ENCODE results near the gene ARRDC2. TPM values are rescaled to one million over a fixed set of nuclear protein-coding genes. Genes with fewer than 3 reads are reported as not detected.

ARRDC2 gene
- total RNA-seq, 1 donor from 2014 or later: 3.3 TPM

DNA sequence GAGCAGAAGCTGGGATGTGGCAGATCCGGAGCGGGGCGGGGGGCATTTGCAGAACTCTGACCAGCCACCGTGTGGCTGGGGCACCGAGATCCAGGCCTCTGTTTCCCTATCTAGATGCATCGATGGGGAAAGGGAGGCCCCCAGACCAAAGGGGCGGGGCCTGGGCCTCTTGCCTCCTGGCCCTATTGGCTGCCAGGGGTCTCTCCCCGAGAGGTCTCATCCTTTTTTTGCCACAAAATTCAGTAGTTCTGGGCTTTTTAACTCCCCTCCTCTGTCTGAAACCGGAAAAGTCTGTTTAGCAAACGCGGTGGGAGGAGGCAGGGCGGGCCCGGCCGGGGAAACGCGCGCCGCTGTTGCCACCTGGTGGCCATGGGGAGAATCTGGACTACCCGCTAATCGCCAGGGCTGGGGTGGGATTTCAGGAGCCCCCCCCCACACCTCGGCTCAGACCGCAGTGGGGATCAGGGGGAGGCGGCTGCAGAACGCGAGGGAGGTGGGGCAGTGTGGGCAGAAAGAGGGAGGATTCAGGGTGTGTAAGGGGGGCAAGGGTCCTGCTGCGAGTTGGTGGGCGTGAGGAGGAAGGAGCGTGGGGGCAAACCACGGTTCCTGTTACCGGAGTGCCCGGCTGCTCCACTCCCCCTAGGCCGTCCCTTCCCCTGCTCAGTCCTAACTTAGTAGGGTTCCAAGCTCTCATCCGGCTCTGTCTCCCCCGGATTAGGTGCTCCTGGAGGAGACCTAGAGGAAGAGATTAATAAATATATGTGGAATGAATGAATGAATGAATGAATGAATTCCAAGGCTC is 50.4 kb downstream of the ARRDC2 start:
- H3K9me3 Mint-ChIP-seq (ENCODE audit: low read depth): no peaks in the 10 kb centered on the region
- H3K27ac Mint-ChIP-seq: peak overlapping the region; percentile 56
- H3K4me3 Mint-ChIP-seq (ENCODE audit: low read depth): peak overlapping the region; percentile 53

DNA sequence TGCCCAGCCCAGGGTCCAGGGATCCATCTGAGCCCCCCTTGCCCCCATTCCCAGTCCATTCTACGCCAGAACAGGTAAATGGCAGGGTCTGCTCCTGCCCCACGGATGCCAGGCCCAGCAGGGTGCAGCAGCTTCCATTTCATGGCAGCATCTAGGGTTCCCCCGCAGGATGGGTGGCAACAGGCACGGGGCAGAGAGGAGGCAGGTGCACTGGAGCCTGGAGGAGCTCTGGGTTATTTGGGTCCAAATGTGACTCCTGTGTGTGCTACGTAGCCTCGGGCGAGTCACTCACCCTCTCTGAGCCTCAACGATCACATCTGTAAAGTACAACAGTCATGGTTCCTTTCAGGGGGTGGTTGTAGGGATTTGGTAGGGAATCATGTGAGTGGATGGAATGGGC is 51.3 kb downstream of the ARRDC2 start:
- Mint-ChIP-seq H3K9me3 (ENCODE audit: low read depth) (no peaks in the 10 kb centered on the region), H3K4me3 (ENCODE audit: low read depth) (no peak overlapping the region)

More for the DNA sequence above, 50.4 kb downstream of the ARRDC2 start:
- H3K27me3 Mint-ChIP-seq: peaks cover 19% of the 10 kb centered on the region
- peak; percentile 79 for DNase-seq (ENCODE audit: low spot score, unreplicated experiment)
- no peaks in the 10 kb centered on the region for H3K36me3 Mint-ChIP-seq (ENCODE audit: insufficient read depth)
- no peaks in the 10 kb centered on the region for H3K4me1 Mint-ChIP-seq (ENCODE audit: low read depth)
- TF ChIP-seq, protein P1, sequence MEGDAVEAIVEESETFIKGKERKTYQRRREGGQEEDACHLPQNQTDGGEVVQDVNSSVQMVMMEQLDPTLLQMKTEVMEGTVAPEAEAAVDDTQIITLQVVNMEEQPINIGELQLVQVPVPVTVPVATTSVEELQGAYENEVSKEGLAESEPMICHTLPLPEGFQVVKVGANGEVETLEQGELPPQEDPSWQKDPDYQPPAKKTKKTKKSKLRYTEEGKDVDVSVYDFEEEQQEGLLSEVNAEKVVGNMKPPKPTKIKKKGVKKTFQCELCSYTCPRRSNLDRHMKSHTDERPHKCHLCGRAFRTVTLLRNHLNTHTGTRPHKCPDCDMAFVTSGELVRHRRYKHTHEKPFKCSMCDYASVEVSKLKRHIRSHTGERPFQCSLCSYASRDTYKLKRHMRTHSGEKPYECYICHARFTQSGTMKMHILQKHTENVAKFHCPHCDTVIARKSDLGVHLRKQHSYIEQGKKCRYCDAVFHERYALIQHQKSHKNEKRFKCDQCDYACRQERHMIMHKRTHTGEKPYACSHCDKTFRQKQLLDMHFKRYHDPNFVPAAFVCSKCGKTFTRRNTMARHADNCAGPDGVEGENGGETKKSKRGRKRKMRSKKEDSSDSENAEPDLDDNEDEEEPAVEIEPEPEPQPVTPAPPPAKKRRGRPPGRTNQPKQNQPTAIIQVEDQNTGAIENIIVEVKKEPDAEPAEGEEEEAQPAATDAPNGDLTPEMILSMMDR (IDR thresholded peaks at IDR 0.05; ENCODE audit: unreplicated experiment): peak; percentile 96

DNA sequence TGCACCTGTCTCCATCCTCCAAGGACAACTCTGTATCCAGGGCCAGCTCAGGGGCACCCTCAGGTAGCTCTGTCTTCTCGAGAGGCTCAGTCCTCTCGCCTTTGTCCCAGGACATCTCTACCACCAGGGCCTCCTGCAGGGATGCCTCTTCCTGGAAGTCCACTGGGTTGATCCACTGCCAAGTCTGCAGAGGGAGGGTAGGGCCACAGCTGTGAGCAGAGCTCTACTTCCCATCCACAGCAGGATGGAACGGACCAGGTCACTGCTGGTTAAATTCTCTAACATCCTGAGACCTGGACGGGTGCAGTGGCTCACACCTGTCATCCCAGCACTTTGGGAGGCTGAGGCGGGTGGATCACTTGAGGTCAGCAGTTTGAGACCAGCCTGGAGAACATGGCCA is 51.9 kb downstream of the ARRDC2 start:
- TF ChIP-seq, protein P1 (IDR thresholded peaks at IDR 0.05; ENCODE audit: unreplicated experiment): no peak
- DNase-seq (ENCODE audit: low spot score, unreplicated experiment): no peak
- no peaks in the 10 kb centered on the region for H3K36me3 Mint-ChIP-seq (ENCODE audit: insufficient read depth)
- H3K27ac Mint-ChIP-seq: no peak overlapping the region
- H3K9me3 Mint-ChIP-seq (ENCODE audit: low read depth): no peaks in the 10 kb centered on the region
- H3K4me1 Mint-ChIP-seq (ENCODE audit: low read depth): no peaks in the 10 kb centered on the region
- peaks cover 16% of the 10 kb centered on the region for H3K27me3 Mint-ChIP-seq
- H3K4me3 Mint-ChIP-seq (ENCODE audit: low read depth): no peak overlapping the region

More for the DNA sequence above, 51.3 kb downstream of the ARRDC2 start:
- DNase-seq (ENCODE audit: low spot score, unreplicated experiment): no peak
- TF ChIP-seq, protein P1 (IDR thresholded peaks at IDR 0.05; ENCODE audit: unreplicated experiment): no peak
- Mint-ChIP-seq H3K4me1 (ENCODE audit: low read depth) (no peaks in the 10 kb centered on the region), H3K27me3 (peaks cover 16% of the 10 kb centered on the region), H3K27ac (no peak overlapping the region), H3K36me3 (ENCODE audit: insufficient read depth) (no peaks in the 10 kb centered on the region)

DNA sequence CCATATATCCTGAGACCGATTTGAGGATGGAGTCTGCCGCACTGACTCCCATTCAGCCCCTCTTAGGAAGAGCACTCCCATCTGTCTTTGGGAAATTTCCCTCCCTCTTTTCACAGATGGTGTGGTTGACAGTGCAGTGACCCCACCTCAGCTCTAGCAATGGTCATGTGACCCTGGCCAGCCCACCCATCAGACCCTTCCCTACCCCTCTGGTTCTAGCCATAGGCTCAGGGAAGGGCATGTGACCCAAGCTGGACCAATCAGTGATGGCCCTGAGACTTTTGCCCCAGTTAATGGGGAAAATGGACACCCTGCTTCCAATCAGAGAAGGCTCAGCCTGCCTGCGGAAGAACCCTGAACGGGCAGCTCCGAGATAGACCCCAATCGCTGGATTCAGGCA is 52.5 kb downstream of the ARRDC2 start:
- peaks cover 16% of the 10 kb centered on the region for H3K27me3 Mint-ChIP-seq
- no peak overlapping the region for H3K27ac Mint-ChIP-seq
- TF ChIP-seq, protein P1 (IDR thresholded peaks at IDR 0.05; ENCODE audit: unreplicated experiment): no peak
- H3K4me1 Mint-ChIP-seq (ENCODE audit: low read depth): no peaks in the 10 kb centered on the region
- H3K36me3 Mint-ChIP-seq (ENCODE audit: insufficient read depth): no peaks in the 10 kb centered on the region
- no peak overlapping the region for H3K4me3 Mint-ChIP-seq (ENCODE audit: low read depth)
- no peak for DNase-seq (ENCODE audit: low spot score, unreplicated experiment)
- H3K9me3 Mint-ChIP-seq (ENCODE audit: low read depth): no peaks in the 10 kb centered on the region

DNA sequence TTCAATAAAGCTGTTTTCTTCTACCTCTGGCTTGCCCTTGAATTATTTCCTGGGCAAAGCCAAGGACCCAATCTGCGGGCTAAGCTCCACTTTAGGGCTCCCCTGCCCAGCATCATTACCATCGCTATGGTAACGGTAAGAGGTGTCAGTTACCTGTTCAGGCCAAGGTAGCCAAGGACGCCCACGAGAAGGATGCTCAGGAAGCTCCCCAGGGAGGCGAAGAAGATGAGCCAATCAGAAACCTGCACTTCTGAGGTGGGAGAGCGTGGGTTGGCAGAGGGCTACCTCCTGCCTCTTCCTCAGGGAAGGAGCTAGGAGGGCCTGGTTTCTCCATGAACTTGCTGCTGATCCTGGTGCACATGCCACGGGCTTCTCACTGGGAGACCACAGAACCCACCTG is 54.1 kb downstream of the ARRDC2 start:
- no peak for DNase-seq (ENCODE audit: low spot score, unreplicated experiment)
- no peak overlapping the region for H3K4me3 Mint-ChIP-seq (ENCODE audit: low read depth)

More for the DNA sequence above, 54.1 kb downstream of the ARRDC2 start:
- TF ChIP-seq, protein P1 (IDR thresholded peaks at IDR 0.05; ENCODE audit: unreplicated experiment): no peak
- H3K27me3 Mint-ChIP-seq: peaks cover 16% of the 10 kb centered on the region
- H3K4me1 Mint-ChIP-seq (ENCODE audit: low read depth): no peaks in the 10 kb centered on the region
- H3K27ac Mint-ChIP-seq: no peak overlapping the region
- H3K9me3 Mint-ChIP-seq (ENCODE audit: low read depth): no peaks in the 10 kb centered on the region
- H3K36me3 Mint-ChIP-seq (ENCODE audit: insufficient read depth): no peaks in the 10 kb centered on the region

Measured in progenitor cell of endocrine pancreas (in vitro differentiated cells).